Thoracic aorta (tissue), 2 donors: ENCODE data around the gene GYG1. TPM values are rescaled to one million over a fixed set of nuclear protein-coding genes. Genes with fewer than 3 reads are reported as not detected.

Source experiments
- ATAC-seq: fragments of 150-250 bp; one replicate; pipeline ENCODE4 v1.8.0; 2017; ENCODE audit warnings: low read depth; ENCODE audit not compliant: insufficient number of reproducible peaks, low FRiP score
- DNase-seq: peaks from one replicate; pipeline ENCODE4 v3.0.0-alpha.2; 2020; ENCODE audit warnings: low spot score
- H3K27ac ChIP-seq, 2 donors: fragments of 200-600 bp; sonication (generic); 1 replicate in 1 of 2; 2 replicates in 1 of 2; pipeline ENCODE4 v1.5.1; 2016; ENCODE audit warnings: mild to moderate bottlenecking in 2 of 2, moderate library complexity in 2 of 2
- H3K27me3 ChIP-seq: fragments of 200-600 bp; sonication (generic); replicated peaks from 2 replicates; pipeline ENCODE4 v1.6.0; 2016; ENCODE audit warnings: mild to moderate bottlenecking; ENCODE audit not compliant: insufficient read depth
- H3K36me3 ChIP-seq: fragments of 200-600 bp; sonication (generic); one replicate; pipeline ENCODE4 v1.5.1; 2016
- H3K4me1 ChIP-seq, 2 donors: fragments of 200-600 bp; sonication (generic); 1 replicate in 1 of 2; 2 replicates in 1 of 2; pipeline versions ENCODE4 v1.5.1 to v1.6.0; 2016; ENCODE audit warnings: low read depth in 2 of 2, mild to moderate bottlenecking in 1 of 2; ENCODE audit not compliant: control insufficient read depth in 1 of 2
- H3K4me3 ChIP-seq: fragments of 200-600 bp; sonication (generic); 2 replicates; pipeline ENCODE4 v1.5.1; 2016; ENCODE audit warnings: mild to moderate bottlenecking
- H3K9me3 ChIP-seq: fragments of 200-600 bp; sonication (generic); 2 replicates; pipeline ENCODE4 v1.5.1; 2016
- CTCF ChIP-seq: fragments of 200-600 bp; sonication (generic); IDR thresholded peaks from one replicate; pipeline ENCODE4 v1.5.1; 2019; ENCODE audit warnings: antibody characterized with exemption
- total RNA-seq, 2 donors: library from RNA; depleted of rRNA; stranded (reverse); fragments of >200 nt; gene quantifications; one replicate each; pipeline versions ENCODE4 v1.1.0 to v1.2.3, GENCODE V29; 2016

GYG1 gene
- total RNA-seq, 2 donors from 2014 or later = 72.6 to 89.5 TPM

GRCh38 chr3:148958696-148959095 lies 32.6 kb upstream of the GYG1 start:
- ATAC-seq = no peak

GRCh38 chr3:148962513-148962912 lies 28.8 kb upstream of the GYG1 start:
- Histone ChIP-seq H3K36me3 (no peaks in the 10 kb centered on the region), H3K27ac (no peak overlapping the region), H3K4me1 (no peaks in the 10 kb centered on the region), H3K27me3 (no peaks in the 10 kb centered on the region), H3K9me3 (no peaks in the 10 kb centered on the region), H3K4me3 (no peak overlapping the region)
- no peak for ATAC-seq
- no peak for DNase-seq
- no peak for TF ChIP-seq CTCF

More at GRCh38 chr3:148958696-148959095, 32.6 kb upstream of the GYG1 start:
- no peaks in the 10 kb centered on the region for H3K9me3 ChIP-seq
- no peak for DNase-seq
- no peak overlapping the region for H3K4me3 ChIP-seq
- no peaks in the 10 kb centered on the region for H3K36me3 ChIP-seq
- H3K4me1 ChIP-seq = peaks cover 8 to 20% of the 10 kb centered on the region in 2 donors
- TF ChIP-seq CTCF = no peak
- no peaks in the 10 kb centered on the region for H3K27me3 ChIP-seq
- no peak overlapping the region for H3K27ac ChIP-seq

- Histone ChIP-seq H3K4me1 (no peaks in the 10 kb centered on the region), H3K27ac (no peak overlapping the region), H3K4me3 (no peak overlapping the region), H3K27me3 (no peaks in the 10 kb centered on the region), H3K36me3 (no peaks in the 10 kb centered on the region), H3K9me3 (no peaks in the 10 kb centered on the region)
- ATAC-seq (no peak), DNase-seq (no peak)
- TF ChIP-seq CTCF = no peak
Observed at GRCh38 chr3:148964809-148965208, 26.5 kb upstream of the GYG1 start.

GRCh38 chr3:148968321-148968720 lies 23.0 kb upstream of the GYG1 start:
- Histone ChIP-seq H3K4me3 (no peak overlapping the region), H3K9me3 (no peaks in the 10 kb centered on the region), H3K27ac (no peak overlapping the region), H3K36me3 (no peaks in the 10 kb centered on the region), H3K27me3 (no peaks in the 10 kb centered on the region), H3K4me1 (peaks cover 10 to 17% of the 10 kb centered on the region in 2 donors)
- no peak for DNase-seq
- TF ChIP-seq CTCF = no peak
- ATAC-seq = no peak

- no peak for ATAC-seq
- H3K9me3 ChIP-seq = no peaks in the 10 kb centered on the region
Observed at GRCh38 chr3:148970271-148970670, 21.1 kb upstream of the GYG1 start.

More at GRCh38 chr3:148970271-148970670, 21.1 kb upstream of the GYG1 start:
- Histone ChIP-seq H3K4me3 (no peak overlapping the region), H3K27ac (peak overlapping the region in 1 of 2 donors; percentile 4), H3K27me3 (no peaks in the 10 kb centered on the region), H3K36me3 (no peaks in the 10 kb centered on the region), H3K4me1 (peaks cover 12 to 29% of the 10 kb centered on the region in 2 donors)
- no peak for TF ChIP-seq CTCF
- DNase-seq = no peak
